CD4-positive, alpha-beta T cell treated with Interleukin-12 subunit alpha and Interleukin-12 subunit beta, for 1 hour (primary cell): ENCODE results near the gene C16orf96.

Source experiments
- DNase-seq: peaks from one replicate; pipeline ENCODE4 v3.0.0-alpha.2; 2020

Gene C16orf96

GRCh38 chr16:4603624-4604170 is 47.6 kb downstream of the C16orf96 start:
- no peak for DNase-seq

DNA sequence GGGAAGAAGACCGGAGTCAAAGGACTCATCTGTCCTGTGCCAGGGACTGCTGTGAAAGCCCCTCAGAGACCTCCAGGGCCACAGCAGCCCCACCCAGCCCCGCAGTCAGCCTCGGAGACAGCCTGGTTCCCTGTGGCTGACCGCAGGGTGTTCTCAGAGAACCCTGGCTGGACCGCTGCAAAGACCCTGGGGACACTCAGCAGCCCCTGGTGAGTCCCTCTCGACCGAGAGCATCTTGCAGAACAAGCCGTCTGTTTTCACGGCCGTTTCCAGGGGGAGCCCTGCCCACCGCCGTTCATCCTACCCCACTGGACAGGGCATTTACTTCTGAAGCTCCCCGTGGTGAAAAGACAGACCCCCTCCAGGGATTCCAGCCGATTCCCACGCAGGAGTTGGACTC is 48.3 kb downstream of the C16orf96 start:
- no peak for DNase-seq

- no peak for DNase-seq
Observed at GRCh38 chr16:4606354-4606753, 50.2 kb downstream of the C16orf96 start.

DNA sequence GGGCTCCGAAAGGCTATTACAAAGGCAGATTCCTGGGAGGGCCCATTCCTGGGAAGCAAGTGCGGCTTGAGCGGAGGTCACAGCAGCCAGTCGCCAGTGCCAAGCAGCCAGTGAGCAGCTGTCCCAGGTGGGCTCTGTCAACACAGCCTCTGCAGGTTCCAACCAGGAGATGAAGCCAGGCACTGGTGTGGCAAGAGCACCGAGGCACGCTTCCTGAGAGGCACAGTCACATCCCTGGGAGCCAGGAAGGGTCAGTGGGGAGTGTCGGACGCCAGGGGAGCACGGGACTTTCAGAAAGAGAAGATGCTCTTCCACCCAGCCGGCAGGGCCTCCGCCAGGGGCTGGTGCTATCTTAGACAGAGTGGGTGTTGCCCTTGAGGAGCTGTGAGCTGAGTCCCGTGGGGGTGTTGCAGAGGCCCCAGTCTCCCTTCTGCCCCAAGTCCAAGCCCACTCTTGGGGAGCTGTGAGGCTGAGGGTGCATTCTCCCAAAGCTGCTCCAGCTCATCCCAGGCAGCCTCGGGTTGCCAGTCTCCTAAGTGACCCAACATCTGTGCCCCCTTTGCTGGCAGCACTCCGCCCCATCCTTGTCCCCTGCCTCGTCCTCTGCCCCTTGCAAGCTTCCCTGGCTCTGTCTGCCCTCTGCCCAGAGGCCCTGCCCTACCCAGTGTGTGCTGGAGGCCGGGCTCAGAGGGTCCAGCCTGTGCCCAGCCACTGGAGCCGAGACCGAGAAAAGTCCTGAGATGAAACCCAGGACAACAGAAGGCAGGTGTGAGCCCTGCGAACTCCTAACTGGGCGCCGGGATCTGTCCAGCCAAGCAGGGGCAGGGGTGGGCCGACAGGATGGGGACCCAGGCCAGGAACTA is 51.9 kb downstream of the C16orf96 start:
- no peak for DNase-seq

DNA sequence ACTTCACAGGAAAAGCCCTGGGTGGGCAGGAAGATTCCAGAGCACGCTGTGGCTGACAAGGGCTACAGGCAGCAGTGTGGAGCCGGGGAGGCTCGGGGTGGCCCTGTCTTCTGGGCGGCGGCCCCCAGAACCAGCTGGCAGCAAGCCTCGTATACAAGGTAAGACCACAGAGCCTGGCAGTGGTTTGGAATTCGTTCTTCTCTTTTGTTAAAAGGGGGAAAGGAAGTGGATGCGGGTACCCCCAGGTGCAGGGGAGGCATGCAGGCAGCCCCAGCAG is 52.5 kb downstream of the C16orf96 start:
- DNase-seq, result no peak

GRCh38 chr16:4609200-4610010 is 53.3 kb downstream of the C16orf96 start:
- DNase-seq, result no peak

GRCh38 chr16:4610011-4611005 is 54.2 kb downstream of the C16orf96 start:
- no peak for DNase-seq

DNA sequence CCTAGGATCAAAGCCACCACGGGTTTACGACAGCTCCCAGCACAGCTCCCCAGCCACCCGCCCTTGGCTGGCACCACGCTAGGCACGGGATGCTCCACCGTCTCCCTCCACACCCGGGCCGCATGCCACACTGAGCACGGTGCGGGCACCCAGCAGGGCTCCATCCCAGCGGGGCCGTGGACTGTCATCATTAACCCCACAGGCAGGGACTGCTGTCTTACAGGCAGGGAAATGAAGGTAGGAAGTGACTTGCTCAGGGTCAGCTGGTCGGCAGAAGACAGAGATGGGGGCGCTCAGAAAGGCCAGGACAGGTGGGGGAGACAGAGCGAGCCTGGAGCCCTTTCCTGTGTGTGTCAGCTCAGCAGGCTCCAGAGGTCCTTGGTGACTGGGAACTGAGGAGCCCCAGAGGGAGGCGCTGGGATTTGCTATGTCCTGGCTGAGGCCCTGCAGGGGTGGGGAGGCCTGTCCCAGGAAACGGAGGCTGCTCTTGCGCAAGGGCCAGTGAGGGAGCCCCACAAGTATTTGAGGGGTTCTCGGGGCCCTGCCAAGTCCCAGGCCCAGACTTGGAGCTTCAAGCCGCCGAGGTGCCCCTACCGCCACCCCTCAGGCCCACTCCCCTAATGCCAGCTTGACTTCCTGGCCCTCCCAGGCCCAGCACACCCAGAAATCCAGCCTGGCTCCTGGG is 55.3 kb downstream of the C16orf96 start:
- DNase-seq, result no peak

- DNase-seq, result no peak
Observed at GRCh38 chr16:4612474-4612931, 56.4 kb downstream of the C16orf96 start.

DNA sequence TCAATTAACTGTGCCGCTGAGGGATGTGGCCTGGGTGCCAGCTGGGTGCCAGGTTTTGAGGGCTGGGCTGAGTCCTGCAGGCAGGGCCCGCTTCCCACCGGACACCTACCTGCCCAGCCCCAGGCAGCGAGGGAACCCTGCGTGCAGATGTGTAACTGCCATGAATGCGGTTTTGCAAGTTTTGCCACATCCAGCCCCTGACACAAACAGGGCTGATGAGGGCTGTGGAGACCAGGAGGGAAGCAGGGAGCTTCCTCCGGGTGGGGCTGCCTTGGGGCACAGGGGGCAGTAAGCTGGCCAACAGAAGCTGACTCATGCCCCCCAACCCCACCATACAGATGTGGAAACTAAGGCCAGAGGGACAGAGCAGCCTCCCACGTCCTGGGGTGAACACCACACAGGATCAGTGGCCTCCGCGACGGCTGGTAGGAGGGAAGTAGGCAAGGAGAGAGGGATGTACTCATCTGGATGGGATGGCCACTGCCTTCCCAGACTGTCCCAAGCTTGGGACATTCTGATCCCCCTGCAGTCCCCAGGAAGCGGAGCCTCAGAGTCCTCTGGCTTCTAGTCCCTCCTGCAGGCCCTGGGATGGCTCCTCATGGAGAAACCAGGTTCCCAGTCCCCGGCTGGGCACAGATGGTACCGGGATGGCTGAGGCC is 57.0 kb downstream of the C16orf96 start:
- no peak for DNase-seq

GRCh38 chr16:4613636-4614570 is 57.8 kb downstream of the C16orf96 start:
- DNase-seq, result peak; percentile 35

GRCh38 chr16:4614571-4615383 is 58.6 kb downstream of the C16orf96 start, which contains the start of gene UBALD1:
UBALD1 (minus strand) TSS chr16:4614888; CDS start chr16:4614797, 91 bp downstream.
- peak; percentile 85 for DNase-seq

DNA sequence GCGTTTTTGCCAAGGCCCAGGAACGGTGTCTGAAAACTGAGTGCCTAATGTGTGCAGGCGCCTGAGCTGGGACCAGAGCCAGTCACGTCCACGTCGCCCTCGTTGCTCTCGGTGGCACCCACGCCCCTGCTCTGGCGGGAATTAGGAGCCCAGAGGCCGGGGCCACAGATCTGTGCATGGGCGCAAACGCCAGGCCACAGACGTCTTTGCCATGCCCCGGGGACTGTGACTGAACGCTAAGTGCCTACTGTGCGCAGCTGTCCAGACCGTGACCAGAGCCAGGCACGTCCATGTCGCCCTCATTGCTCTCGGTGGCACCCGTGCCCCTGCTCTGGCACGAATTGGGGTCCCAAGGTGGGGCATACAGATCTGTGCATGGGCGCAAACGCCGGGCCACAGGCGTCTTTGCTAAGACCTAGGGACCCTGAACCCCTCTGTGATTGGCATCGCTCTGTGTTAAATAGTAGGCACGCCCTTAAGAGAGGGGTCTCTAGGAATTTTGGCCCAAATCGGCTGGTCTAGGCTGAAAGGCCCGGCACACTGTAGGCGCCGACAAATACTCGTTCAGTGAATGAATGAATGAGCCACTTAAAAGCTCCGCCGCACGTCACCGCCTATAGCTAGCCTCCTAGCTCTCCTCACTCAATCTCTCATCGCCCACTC is 59.4 kb downstream of the C16orf96 start:
- DNase-seq, result no peak

- DNase-seq, result peak; percentile 99
Observed at GRCh38 chr16:4616047-4616811, 60.1 kb downstream of the C16orf96 start.

GRCh38 chr16:4617880-4618279 is 61.7 kb downstream of the C16orf96 start:
- no peak for DNase-seq

DNA sequence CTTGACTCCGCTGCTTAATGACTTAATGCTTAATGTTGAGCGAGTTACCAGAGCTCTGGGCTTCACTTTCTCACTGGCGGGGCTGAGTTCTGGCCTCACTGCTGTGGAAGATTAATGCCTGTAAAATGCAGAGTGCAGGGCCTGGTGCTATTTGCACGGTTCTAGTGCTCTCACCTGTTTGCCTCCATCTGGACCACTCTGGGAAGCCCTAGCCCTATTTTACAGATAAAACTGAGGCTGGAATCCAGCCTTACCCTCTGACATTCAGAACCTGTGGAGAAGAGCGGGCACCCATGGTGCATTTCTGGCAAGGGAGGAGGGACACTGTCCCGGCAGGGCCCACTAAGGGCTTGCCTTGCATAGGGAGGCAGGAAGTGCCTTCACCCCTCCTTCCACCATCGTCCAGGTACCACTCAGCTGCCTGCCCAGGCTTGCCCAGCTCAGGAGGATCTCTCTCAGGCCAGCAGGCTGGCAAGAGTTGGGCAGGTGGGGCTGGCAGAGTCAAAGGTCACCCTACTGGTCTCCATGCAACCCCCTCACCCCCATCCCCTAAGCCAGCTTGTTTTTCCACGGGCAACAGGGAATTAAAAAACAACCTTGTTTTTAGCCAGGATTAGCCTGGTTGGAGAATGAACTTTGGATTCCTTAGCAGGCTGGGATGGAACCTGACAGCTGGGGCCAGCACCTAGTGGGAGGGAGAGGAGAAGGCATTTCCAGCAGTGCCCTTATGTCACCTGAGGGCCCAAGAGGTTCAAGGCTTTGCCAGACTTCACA is 62.7 kb downstream of the C16orf96 start:
- DNase-seq, result no peak

DNA sequence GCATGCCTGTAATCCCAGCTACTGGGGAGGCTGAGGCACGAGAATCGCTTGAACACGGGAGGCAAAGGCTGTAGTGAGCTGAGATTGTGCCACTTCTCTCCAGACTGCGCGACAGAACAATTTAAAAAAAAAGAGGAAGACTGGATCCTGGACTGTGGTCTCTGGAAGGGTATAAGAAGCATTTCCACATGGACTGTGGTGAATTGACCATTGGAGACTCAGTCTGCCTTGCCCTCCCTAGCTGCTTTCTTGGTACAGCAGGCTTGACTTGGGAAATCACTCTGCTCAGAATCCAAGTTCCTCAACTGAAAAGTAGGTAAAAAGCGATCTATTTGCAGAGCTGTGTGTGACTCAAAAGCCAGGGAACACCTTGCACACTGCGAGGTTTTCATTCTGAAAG is 67.5 kb downstream of the C16orf96 start:
- no peak for DNase-seq
